ENCODE results near the gene PCDH19.

DNA sequence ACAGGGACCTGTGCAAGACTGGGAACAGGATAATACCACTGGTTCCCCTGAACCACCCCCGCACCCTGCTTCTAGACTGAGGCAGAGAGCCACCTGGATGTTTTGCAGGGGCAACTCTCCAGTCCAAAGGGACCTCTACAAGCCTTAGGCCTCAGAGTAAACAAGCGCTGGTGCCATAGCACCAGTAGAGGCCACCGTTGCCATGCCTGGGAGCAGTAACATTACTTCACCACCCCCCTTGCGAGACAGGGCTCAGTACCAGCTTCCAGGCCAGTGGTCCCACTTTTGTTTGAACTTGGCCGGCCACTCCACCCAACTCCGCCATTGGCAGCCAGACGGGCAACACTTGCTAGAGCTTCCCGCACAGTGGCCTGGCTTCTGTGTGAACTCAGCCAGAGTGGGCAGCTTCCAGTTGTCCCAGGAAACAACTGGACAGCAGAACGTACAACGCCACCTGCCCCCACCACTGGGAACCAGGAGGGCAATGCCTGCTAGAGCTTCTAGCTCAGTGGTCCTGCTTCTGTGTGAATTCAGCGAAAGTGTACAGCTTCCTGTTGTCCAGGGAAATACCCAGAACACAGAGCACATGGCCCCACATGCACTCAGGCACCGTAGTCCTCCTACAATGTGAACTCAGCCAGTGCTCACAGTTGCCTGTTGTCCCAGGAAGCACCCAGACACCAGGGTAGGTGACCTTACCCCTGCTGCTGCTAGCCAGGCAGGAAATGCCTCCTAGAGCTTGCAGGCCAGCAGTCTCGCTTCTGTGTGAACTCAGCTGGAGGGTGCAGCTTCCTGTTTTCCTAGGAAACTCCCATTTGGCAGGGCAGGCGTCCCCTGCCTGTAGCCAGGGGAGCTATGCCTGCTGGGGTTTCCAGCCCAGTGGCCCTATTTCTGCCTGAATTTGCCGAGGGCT is 39.9 kb upstream of the PCDH19 start:
- TF ChIP-seq USF2 (IDR thresholded peaks at IDR 0.05; ENCODE audit: borderline replicate concordance, low read depth, low read length) (no peak), BRCA1 (IDR thresholded peaks at IDR 0.05; ENCODE audit: low read depth, low read length) (no peak), EZH2 (IDR thresholded peaks at IDR 0.05; ENCODE audit: borderline replicate concordance, control insufficient read depth, low read depth, low read length) (no peak)

All from GM12878 (cell line).